Measurements from ENCODE around the gene FCRL1. TPM values are rescaled to one million over a fixed set of nuclear protein-coding genes. Genes with fewer than 3 reads are reported as not detected.

Gene FCRL1
- polyA plus RNA-seq, 1 donor from 2014 or later, result 141 TPM

DNA sequence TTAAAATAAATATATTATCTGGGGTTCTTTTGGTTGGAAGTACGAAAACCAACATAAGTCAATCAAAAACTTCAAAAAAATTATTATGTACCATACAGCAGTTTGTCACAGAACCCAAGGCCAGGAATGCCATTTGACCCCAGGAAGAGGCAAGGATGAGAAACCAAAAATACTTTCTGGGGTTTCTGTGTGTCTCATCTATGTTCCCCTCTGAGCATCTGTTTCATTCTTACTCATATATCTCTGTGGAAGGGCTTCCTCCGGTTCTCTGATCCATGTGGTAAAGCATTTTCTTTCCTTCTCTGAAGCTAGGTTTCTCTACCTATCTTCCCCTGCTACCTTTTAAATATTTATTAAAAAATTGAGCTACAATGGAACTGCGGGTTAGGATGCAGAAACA, 9.8 kb upstream of the FCRL1 start:
- Mint-ChIP-seq H3K36me3 (no peaks in the 10 kb centered on the region), H3K27ac (no peak overlapping the region), H3K27me3 (peaks cover 2% of the 10 kb centered on the region), H3K4me1 (peaks cover 32 to 43% (median 40%) of the 10 kb centered on the region in 3 donors), H3K9me3 (no peaks in the 10 kb centered on the region), H3K4me3 (peak overlapping the region in 1 of 4 donors; percentile 33)

DNA sequence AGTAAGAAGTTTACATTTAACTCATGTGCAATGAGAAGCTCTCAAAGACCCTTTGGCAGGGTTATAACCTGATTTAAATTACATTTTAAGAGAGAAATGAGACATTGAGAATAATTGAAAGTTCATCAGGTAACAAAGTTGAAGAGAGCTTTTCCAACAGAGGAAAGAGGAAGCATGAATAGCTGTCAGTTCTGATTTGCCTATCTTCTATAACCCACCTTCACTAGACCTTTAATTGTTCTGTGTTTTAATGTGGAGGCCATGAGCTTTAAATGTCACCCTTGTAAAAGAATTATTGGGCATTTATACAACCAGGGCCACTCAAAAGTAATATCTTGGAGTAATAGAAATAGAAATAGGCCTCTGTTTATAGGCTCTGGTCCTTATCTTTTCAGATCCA, 9.3 kb upstream of the FCRL1 start:
- Mint-ChIP-seq H3K4me1 (peaks cover 32 to 45% (median 40%) of the 10 kb centered on the region in 3 donors), H3K4me3 (peak overlapping the region in 3 of 4 donors; percentile 24 to 64 (median 49))

DNA sequence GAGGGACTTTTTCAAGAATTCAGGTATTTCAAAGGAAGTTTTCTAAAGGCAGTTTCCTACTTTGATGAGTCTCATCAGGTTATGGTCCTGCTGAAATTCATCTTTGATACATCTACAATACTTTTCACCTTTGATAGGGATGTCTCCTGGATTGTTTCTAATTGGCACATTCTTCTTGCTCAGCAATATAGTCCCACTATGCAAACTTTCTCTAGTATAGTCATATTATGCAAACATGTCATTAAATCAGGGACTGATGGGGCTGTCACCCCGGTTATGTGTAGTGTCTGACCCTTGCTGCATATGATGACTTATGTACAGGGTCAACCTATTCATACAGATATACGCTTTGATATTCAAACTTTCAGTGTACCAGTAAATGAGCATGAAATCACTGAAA, 379 bp upstream of the FCRL1 start:
- H3K4me1 Mint-ChIP-seq, result peaks cover 25 to 30% (median 30%) of the 10 kb centered on the region in 3 donors
- peaks cover 10% of the 10 kb centered on the region for H3K36me3 Mint-ChIP-seq
- H3K27me3 Mint-ChIP-seq, result peaks cover 2% of the 10 kb centered on the region
- no peak overlapping the region for H3K4me3 Mint-ChIP-seq
- H3K27ac Mint-ChIP-seq, result peak overlapping the region in 1 of 3 donors; percentile 72
- H3K9me3 Mint-ChIP-seq, result no peaks in the 10 kb centered on the region

More for the DNA sequence above, 9.3 kb upstream of the FCRL1 start:
- H3K36me3 Mint-ChIP-seq, result no peaks in the 10 kb centered on the region
- peaks cover 2% of the 10 kb centered on the region for H3K27me3 Mint-ChIP-seq
- H3K9me3 Mint-ChIP-seq, result no peaks in the 10 kb centered on the region
- H3K27ac Mint-ChIP-seq, result no peak overlapping the region

DNA sequence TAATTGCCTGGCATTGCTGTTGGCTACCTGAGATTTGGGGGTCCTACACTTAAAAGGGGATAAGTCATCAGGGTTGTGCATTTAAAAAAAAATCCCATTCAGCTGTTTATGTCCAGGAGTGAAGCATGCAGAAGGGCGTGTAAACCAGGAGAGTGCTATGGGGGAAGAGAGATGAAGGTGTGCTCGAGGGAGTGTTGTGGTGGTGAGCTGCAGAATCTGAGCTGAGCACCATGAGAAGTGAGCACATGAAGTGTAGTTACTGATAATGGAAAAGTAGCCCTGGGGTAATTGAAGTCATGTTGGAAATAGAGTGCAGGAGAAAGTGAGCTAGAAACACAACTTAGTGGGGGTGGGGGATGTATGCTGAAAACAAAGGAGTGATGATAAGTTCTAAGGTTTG, 705 bp downstream of the FCRL1 start:
- Mint-ChIP-seq H3K36me3 (peaks cover 10% of the 10 kb centered on the region), H3K27ac (no peak overlapping the region), H3K9me3 (no peaks in the 10 kb centered on the region), H3K4me1 (peaks cover 33 to 38% (median 35%) of the 10 kb centered on the region in 3 donors), H3K4me3 (no peak overlapping the region), H3K27me3 (peaks cover 2% of the 10 kb centered on the region)

DNA sequence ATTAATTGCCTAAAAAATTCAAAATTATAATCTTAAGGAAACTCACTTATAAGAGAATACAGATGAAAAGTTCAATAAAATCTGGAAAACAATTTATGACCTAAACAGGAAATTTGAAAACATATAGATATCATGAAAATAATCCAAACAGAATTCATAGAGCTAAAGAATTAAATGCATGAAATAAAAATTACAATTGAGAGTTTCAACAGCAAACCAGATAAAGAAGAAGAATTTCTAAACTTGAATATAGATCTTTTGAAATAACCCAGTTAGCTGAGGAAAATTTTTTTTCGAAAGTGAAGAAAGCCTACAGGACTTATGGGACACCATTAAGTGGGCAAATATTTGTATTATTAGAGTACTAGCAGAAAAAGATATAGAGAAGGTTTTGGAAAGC, 6.7 kb downstream of the FCRL1 start:
- peak overlapping the region in 1 of 4 donors; percentile 87 for H3K4me3 Mint-ChIP-seq
- H3K36me3 Mint-ChIP-seq, result peaks cover 33% of the 10 kb centered on the region
- H3K4me1 Mint-ChIP-seq, result peaks cover 48 to 62% (median 60%) of the 10 kb centered on the region in 3 donors
- H3K27me3 Mint-ChIP-seq, result no peaks in the 10 kb centered on the region
- peak overlapping the region in 1 of 3 donors; percentile 61 for H3K27ac Mint-ChIP-seq
- peaks cover 0 to 3% (median 1%) of the 10 kb centered on the region in 3 donors for H3K9me3 Mint-ChIP-seq

DNA sequence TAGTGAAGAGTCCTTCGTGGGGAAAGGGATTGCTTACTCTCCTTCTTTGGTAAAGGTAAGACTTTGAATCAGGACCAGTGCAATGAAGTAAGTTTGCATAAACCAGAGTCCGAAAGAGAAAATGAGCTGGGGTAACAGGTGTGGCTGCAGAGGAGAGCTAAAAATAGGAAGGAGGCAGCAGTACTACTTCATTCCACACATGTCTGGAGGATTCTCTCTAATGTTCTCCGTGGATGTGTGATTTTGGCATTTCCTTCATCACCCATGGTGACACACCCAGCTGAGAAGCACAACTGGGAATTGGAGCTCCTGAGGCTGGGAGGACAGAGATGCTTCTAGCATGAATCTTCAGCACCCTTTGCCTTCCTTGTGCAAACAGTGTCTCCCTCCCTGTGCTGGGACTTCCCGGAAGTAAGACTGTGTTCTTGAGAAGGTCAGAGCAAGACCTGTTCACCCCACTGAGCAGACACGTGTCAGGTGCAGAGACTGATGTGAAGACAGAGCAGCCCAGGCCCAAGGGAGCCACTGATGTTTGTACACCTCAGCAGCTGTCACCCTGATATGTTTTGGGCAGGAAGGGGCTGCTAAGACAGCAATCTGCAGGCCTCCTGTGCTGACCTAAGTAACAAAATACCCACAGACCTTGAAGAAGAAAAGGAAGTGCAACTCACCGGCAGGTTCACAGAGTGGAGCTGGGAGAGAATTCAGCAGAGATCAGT, 13.3 kb downstream of the FCRL1 start:
- no peaks in the 10 kb centered on the region for H3K9me3 Mint-ChIP-seq
- H3K4me3 Mint-ChIP-seq, result peak overlapping the region; percentile 74 to 88 (median 76)
- peaks cover 59 to 70% (median 60%) of the 10 kb centered on the region in 3 donors for H3K4me1 Mint-ChIP-seq
- H3K27me3 Mint-ChIP-seq, result no peaks in the 10 kb centered on the region
- H3K27ac Mint-ChIP-seq, result peak overlapping the region; percentile 87 to 96 (median 95)
- H3K36me3 Mint-ChIP-seq, result peaks cover 15% of the 10 kb centered on the region

DNA sequence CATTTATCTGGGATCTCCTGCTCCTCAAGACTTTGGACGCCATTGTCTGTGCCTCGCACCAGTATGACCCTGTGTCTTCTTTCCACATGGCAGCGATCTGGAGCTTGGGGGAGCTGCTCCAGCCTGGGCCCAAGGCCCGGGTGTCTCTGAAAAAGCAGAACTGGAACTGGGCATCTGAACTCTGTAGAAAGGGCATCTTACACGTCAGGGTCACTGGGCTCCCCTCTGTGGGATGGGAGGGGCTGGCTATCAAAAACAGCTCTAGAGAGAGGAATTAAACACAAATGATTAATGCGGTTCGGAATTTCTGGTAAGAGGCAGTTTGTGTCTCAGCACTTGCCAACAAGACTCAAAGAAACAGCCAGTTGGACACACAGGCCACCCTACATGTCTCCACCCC, 16.1 kb downstream of the FCRL1 start:
- Mint-ChIP-seq H3K27ac (peak overlapping the region in 2 of 3 donors; percentile 63 to 81), H3K4me3 (peak overlapping the region in 3 of 4 donors; percentile 56 to 91 (median 67)), H3K4me1 (peaks cover 53 to 60% (median 59%) of the 10 kb centered on the region in 3 donors), H3K36me3 (peaks cover 10% of the 10 kb centered on the region), H3K9me3 (no peaks in the 10 kb centered on the region), H3K27me3 (no peaks in the 10 kb centered on the region)

DNA sequence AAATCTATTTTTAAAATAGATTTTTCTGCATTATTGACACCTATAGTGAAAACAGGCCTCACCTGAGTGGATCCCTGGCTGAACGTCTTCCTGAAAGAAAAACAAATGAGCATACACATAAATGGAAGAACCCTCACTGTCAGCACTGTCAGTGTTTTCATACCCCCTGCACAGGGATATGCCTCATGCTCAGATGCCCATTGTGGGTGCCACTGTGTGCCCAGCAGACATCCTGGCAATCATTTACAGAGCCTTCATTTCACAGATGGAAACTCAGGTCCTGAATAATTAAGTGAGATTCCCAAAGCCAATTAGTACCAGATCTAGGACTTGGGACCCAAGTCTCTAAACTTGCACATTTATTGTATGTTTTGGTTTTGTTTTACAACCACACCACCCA, 19.9 kb downstream of the FCRL1 start:
- Mint-ChIP-seq H3K9me3 (no peaks in the 10 kb centered on the region), H3K4me3 (no peak overlapping the region), H3K27me3 (no peaks in the 10 kb centered on the region), H3K27ac (no peak overlapping the region), H3K36me3 (peaks cover 18% of the 10 kb centered on the region), H3K4me1 (peaks cover 31 to 39% (median 36%) of the 10 kb centered on the region in 3 donors)

DNA sequence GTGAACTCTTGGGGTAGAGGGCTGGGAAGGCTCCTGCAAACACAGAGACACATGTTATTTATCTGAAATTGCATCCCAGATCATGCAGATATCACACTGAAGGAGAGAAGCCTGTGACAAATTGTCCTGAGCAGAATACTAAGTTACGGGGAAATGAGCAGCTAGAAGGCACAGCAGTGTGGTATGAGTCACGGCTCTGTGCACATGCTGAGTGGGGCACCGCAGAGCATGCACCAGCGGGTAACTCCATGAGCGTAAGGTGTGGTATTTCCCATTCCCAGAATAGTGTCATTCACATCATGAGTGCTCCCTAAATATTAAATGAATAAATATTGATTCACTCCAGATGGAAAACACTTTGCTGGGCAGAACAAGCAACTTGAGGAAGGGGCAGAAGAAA, 21.7 kb downstream of the FCRL1 start:
- Mint-ChIP-seq H3K4me1 (peaks cover 16 to 24% (median 21%) of the 10 kb centered on the region in 3 donors), H3K9me3 (peaks cover 0 to 9% (median 3%) of the 10 kb centered on the region in 3 donors), H3K4me3 (peak overlapping the region in 2 of 4 donors; percentile 52 to 60), H3K27me3 (no peaks in the 10 kb centered on the region), H3K27ac (no peak overlapping the region), H3K36me3 (peaks cover 21% of the 10 kb centered on the region)

DNA sequence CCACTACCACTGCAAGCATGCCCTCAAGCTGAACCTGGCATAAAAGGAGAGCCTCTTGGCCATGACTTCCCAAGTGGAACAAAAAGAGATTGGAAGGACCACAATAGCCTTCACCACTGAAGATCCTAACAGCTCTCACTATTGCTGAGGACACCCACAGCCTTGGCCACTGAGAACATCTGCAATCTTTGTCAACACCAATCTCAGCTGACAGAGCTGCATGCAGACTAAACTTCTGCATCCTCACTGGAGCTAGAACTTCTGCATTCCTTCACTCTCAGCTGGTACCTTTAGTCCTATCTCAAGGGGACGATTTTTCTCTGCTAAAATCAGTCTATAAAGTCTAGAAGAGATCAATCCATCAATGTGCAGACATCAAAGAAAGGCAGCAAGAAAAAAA, 34.7 kb downstream of the FCRL1 start:
- Mint-ChIP-seq H3K36me3 (peaks cover 8% of the 10 kb centered on the region), H3K27ac (peak overlapping the region in 2 of 3 donors; percentile 33 to 77), H3K27me3 (no peaks in the 10 kb centered on the region), H3K4me3 (peak overlapping the region in 3 of 4 donors; percentile 16 to 82 (median 59)), H3K9me3 (peaks cover 0 to 4% (median 0%) of the 10 kb centered on the region in 3 donors), H3K4me1 (peaks cover 69 to 76% (median 75%) of the 10 kb centered on the region in 3 donors)

DNA sequence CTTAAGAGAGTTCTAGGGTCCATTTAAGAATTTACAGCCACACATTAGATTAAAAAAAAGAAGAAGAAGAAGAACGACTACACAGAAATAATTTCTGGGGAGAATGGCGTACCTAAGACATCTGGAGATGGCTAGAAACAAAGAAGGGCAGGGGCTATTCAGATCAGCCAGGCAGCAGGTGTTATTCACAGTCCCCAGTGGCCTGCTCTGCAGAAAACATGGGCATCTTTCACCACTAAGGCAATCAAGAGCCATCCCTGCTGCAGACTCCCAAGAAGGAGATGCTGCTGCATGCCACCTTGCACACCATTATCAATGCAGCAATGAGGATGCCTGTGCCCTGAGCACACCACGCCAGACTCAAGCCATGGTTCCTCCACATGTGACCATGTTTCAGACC, 35.1 kb downstream of the FCRL1 start:
- Mint-ChIP-seq H3K36me3 (peaks cover 8% of the 10 kb centered on the region), H3K4me1 (peaks cover 71 to 77% (median 76%) of the 10 kb centered on the region in 3 donors), H3K9me3 (peaks cover 0 to 4% (median 0%) of the 10 kb centered on the region in 3 donors), H3K27ac (peak overlapping the region in 2 of 3 donors; percentile 33 to 77), H3K27me3 (no peaks in the 10 kb centered on the region), H3K4me3 (peak overlapping the region in 3 of 4 donors; percentile 16 to 82 (median 59))

DNA sequence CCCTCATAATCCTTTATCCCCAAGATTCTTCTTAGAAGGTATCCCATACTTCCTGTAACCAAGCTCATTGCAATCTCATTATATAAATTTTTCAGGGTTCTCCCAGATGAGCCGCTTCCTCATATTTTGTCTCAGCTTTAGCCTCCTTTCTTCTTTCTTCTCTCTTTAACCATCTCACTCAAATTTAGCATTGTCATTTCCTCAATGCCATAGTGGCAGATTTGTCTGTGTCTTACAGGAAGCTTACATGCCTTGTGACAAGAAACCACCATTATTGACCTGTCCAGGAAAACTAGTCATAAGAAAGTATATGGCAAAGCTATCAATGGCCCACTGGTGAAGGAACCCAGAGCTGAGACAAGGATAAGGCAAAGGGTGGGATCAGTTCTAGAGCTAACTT, 37.0 kb downstream of the FCRL1 start:
- peaks cover 76 to 80% (median 78%) of the 10 kb centered on the region in 3 donors for H3K4me1 Mint-ChIP-seq

DNA sequence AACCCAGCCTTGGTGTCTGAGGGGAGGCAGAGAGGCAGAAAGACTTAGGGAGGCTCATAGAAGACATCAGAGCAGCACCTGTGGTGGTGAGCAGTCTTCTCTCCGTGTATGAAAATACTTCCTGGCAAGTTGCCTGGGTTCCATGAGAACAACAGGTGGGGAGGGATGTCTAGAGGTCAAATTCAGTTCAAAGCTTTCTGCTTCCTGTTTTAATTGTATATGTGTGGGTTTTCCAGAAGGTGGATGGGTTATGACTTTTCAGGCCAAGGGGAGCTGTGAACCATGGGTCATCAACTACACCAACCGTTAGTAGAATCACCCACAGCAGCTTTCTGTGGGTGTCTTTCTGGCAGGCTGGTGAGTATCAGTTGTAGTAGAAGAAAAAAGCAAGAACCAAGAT, 38.9 kb downstream of the FCRL1 start:
- peak overlapping the region in 3 of 4 donors; percentile 46 to 81 (median 49) for H3K4me3 Mint-ChIP-seq
- H3K27ac Mint-ChIP-seq, result peak overlapping the region in 2 of 3 donors; percentile 40 to 65
- H3K36me3 Mint-ChIP-seq, result peaks cover 8% of the 10 kb centered on the region
- peaks cover 75 to 83% (median 79%) of the 10 kb centered on the region in 3 donors for H3K4me1 Mint-ChIP-seq
- no peaks in the 10 kb centered on the region for H3K27me3 Mint-ChIP-seq
- no peaks in the 10 kb centered on the region for H3K9me3 Mint-ChIP-seq

More for the DNA sequence above, 37.0 kb downstream of the FCRL1 start:
- Mint-ChIP-seq H3K27ac (peak overlapping the region; percentile 40 to 84 (median 71)), H3K27me3 (no peaks in the 10 kb centered on the region), H3K9me3 (peaks cover 0 to 1% (median 0%) of the 10 kb centered on the region in 3 donors), H3K36me3 (peaks cover 8% of the 10 kb centered on the region), H3K4me3 (peak overlapping the region in 3 of 4 donors; percentile 19 to 61 (median 36))

DNA sequence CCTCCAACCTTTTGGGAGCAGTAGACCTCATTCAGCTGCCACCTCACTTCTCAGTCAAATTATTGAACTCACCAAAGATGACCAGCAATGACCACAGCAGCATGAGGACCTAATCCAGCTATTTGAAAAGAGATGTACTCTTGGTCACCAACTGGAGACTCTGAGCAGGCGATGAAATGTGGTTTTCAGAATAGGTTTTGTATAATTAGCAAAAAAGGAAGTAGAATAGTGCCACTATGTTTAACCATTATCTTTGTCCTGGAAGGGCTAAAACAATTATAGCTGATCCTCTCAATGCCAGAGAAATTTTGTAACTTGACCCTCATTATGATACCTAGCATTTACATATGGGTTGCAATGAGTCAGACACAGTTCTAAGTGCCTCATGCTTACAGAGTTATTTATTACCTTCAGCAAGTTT, 42.9 kb downstream of the FCRL1 start, which contains the start of gene FCRL2:
Gene FCRL2 (minus strand): TSS at position 162 of the 421 bp plus-strand sequence. CDS start 59 bp downstream, at position 103.
- no peaks in the 10 kb centered on the region for H3K9me3 Mint-ChIP-seq
- no peaks in the 10 kb centered on the region for H3K27me3 Mint-ChIP-seq
- H3K4me1 Mint-ChIP-seq, result peaks cover 60 to 80% (median 71%) of the 10 kb centered on the region in 3 donors
- peak within 1 kb of the TSS; percentile 12 to 39 (median 15) for H3K27ac Mint-ChIP-seq
- H3K36me3 Mint-ChIP-seq, result peaks cover 6% of the 10 kb centered on the region
- H3K4me3 Mint-ChIP-seq, result peak within 1 kb of the TSS; percentile 78 to 95 (median 94)
